OCI-LY1 (cell line): ENCODE results near the gene BTBD6.

Experiments
- H2AFZ ChIP-seq: fragments of 200-600 bp; sonication (generic), shearing (Covaris generic); 2 replicates; pipeline ENCODE4 v1.6.0; 2014; ENCODE audit warnings: antibody characterized with exemption, mild to moderate bottlenecking, low read length
- H3F3A ChIP-seq: fragments of 200-600 bp; sonication (generic), shearing (Covaris generic); 2 replicates; pipeline ENCODE4 v1.6.0; 2014; ENCODE audit warnings: mild to moderate bottlenecking, antibody characterized with exemption, low read length, moderate library complexity; ENCODE audit not compliant: insufficient read depth
- H3K27ac ChIP-seq: fragments of 200-600 bp; sonication (generic); 2 replicates; pipeline ENCODE4 v1.5.1; 2014; ENCODE audit warnings: low read length, mixed run types, mild to moderate bottlenecking, low read depth; ENCODE audit not compliant: poor library complexity, severe bottlenecking
- H3K27me3 ChIP-seq: fragments of 200-600 bp; sonication (generic); 2 replicates; pipeline ENCODE4 v1.6.0; 2014; ENCODE audit warnings: antibody characterized with exemption, mild to moderate bottlenecking, low read length, moderate library complexity; ENCODE audit not compliant: insufficient read depth
- H3K36me3 ChIP-seq: fragments of 200-600 bp; sonication (generic); 2 replicates; pipeline ENCODE4 v1.6.1; 2014; ENCODE audit warnings: mild to moderate bottlenecking, antibody characterized with exemption, low read length, moderate library complexity, mixed read lengths; ENCODE audit not compliant: insufficient read depth
- H3K4me1 ChIP-seq: fragments of 200-600 bp; sonication (generic); 2 replicates; pipeline ENCODE4 v1.5.1; 2014; ENCODE audit warnings: mild to moderate bottlenecking, low read length, moderate library complexity; ENCODE audit not compliant: insufficient read depth, severe bottlenecking
- H3K4me2 ChIP-seq: fragments of 200-600 bp; sonication (generic), shearing (Covaris generic); 2 replicates; pipeline ENCODE4 v1.6.1; 2014; ENCODE audit warnings: low read length
- H3K4me3 ChIP-seq: fragments of 200-600 bp; sonication (generic); 2 replicates; pipeline ENCODE4 v1.5.1; 2014; ENCODE audit warnings: low read length, low read depth, mild to moderate bottlenecking, mixed read lengths; ENCODE audit not compliant: poor library complexity, severe bottlenecking
- H3K79me2 ChIP-seq: fragments of 200-600 bp; shearing (Covaris generic); 2 replicates; pipeline ENCODE4 v1.6.1; 2016; ENCODE audit warnings: mixed run types, low read length, mixed read lengths; ENCODE audit not compliant: insufficient read depth
- H3K9ac ChIP-seq: fragments of 200-600 bp; sonication (generic), shearing (Covaris generic); 2 replicates; pipeline ENCODE4 v1.6.1; 2014; ENCODE audit warnings: mild to moderate bottlenecking, low read length, mixed read lengths
- H3K9me2 ChIP-seq: fragments of 200-600 bp; sonication (generic), shearing (Covaris generic); 2 replicates; pipeline ENCODE4 v1.6.1; 2014; ENCODE audit warnings: low read depth, mild to moderate bottlenecking, low read length, mixed read lengths
- H3K9me3 ChIP-seq: fragments of 200-600 bp; shearing (Covaris generic); 2 replicates; pipeline ENCODE4 v1.6.1; 2014; ENCODE audit warnings: low read length, mixed read lengths
- H4K20me1 ChIP-seq: fragments of 200-600 bp; sonication (generic), shearing (Covaris generic); 2 replicates; pipeline ENCODE4 v1.6.0; 2016; ENCODE audit warnings: mild to moderate bottlenecking, low read length; ENCODE audit not compliant: insufficient read depth
- EZH2 ChIP-seq: fragments of 200-600 bp; sonication (generic), shearing (Covaris generic); IDR thresholded peaks from 2 replicates; pipeline ENCODE4 v1.8.0; 2017; ENCODE audit warnings: borderline replicate concordance, mixed run types, mild to moderate bottlenecking, antibody characterized with exemption, low read length, moderate library complexity, mixed read lengths
- TF ChIP-seq, protein P1 (sequence below): fragments of 200-600 bp; sonication (generic), shearing (Covaris generic); IDR thresholded peaks from 2 replicates; pipeline ENCODE4 v1.5.1; 2017; ENCODE audit warnings: mild to moderate bottlenecking, antibody characterized with exemption, low read length, moderate library complexity, mixed read lengths

BTBD6 gene

GRCh38 chr14:105283028-105283427 lies 34.7 kb downstream of the BTBD6 start:
- H3K27me3 ChIP-seq = peaks cover 4% of the 10 kb centered on the region; the same call in 1 of the 2 replicates
- H3K27ac ChIP-seq = no peak overlapping the region
- no peaks in the 10 kb centered on the region for H3K9me3 ChIP-seq
- no peaks in the 10 kb centered on the region for H3K9me2 ChIP-seq
- H3F3A ChIP-seq = no peaks in the 10 kb centered on the region
- no peaks in the 10 kb centered on the region for H3K79me2 ChIP-seq
- no peaks in the 10 kb centered on the region for H3K4me1 ChIP-seq
- H4K20me1 ChIP-seq = 0 out of 2 replicates have a peak, but pooled peaks cover 7% of the 10 kb centered on the region
- H2AFZ ChIP-seq = no peak overlapping the region
- peaks cover 4% of the 10 kb centered on the region for H3K36me3 ChIP-seq
- H3K4me2 ChIP-seq = no peak overlapping the region
- H3K4me3 ChIP-seq = no peak overlapping the region
- H3K9ac ChIP-seq = no peak overlapping the region
- TF ChIP-seq, protein P1, sequence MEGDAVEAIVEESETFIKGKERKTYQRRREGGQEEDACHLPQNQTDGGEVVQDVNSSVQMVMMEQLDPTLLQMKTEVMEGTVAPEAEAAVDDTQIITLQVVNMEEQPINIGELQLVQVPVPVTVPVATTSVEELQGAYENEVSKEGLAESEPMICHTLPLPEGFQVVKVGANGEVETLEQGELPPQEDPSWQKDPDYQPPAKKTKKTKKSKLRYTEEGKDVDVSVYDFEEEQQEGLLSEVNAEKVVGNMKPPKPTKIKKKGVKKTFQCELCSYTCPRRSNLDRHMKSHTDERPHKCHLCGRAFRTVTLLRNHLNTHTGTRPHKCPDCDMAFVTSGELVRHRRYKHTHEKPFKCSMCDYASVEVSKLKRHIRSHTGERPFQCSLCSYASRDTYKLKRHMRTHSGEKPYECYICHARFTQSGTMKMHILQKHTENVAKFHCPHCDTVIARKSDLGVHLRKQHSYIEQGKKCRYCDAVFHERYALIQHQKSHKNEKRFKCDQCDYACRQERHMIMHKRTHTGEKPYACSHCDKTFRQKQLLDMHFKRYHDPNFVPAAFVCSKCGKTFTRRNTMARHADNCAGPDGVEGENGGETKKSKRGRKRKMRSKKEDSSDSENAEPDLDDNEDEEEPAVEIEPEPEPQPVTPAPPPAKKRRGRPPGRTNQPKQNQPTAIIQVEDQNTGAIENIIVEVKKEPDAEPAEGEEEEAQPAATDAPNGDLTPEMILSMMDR = no peak
- TF ChIP-seq EZH2 = no peak

DNA sequence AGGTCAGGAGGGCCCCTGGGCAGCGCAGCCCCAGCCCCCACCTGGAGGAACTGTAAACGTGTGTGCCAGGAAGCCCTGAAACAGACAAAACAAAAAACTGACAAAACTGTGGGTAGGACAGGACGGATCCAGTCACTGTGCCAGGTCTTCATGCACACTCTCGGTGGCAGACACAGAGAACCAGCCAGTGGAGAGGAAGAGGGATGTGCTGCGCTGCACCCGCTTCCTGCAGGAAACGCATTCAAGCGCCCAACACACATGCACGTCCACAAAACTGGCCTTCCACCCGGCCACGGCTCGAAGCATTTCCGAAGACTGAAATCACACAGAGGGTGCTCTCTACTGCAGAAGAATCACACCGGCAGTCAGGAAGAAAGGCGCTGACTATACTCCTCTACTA lies 35.6 kb downstream of the BTBD6 start:
- no peak overlapping the region for H3K4me3 ChIP-seq
- no peak overlapping the region for H3K4me2 ChIP-seq
- no peak overlapping the region for H2AFZ ChIP-seq
- H4K20me1 ChIP-seq = 0 out of 2 replicates have a peak, but pooled peaks cover 7% of the 10 kb centered on the region
- no peak overlapping the region for H3K9ac ChIP-seq
- TF ChIP-seq EZH2 = no peak
- TF ChIP-seq, protein P1 = no peak
- no peaks in the 10 kb centered on the region for H3K4me1 ChIP-seq
- H3K9me2 ChIP-seq = no peaks in the 10 kb centered on the region
- H3K27me3 ChIP-seq = peaks cover 4% of the 10 kb centered on the region; the same call in 1 of the 2 replicates
- H3K27ac ChIP-seq = no peak overlapping the region
- H3F3A ChIP-seq = no peaks in the 10 kb centered on the region
- H3K9me3 ChIP-seq = no peaks in the 10 kb centered on the region
- no peaks in the 10 kb centered on the region for H3K79me2 ChIP-seq
- peaks cover 4% of the 10 kb centered on the region for H3K36me3 ChIP-seq

DNA sequence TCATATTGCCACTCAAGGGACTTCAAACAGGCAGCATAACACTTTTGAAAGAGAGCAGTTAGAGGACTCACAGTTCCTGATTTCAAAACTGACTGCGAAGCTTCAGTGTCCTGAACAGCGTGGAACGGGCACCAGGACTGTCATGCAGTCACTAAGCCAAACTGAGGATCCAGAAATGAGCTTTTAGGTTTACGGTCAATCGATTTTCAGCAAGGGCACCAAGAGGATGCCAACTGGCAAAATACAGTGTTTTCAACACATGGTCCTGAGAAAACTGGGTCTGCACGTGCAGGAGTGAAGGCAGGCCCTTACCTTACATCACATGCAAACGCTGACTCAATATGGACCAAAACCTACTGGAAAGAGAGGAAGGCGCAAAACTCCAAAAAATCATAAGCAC lies 36.8 kb downstream of the BTBD6 start:
- H2AFZ ChIP-seq = no peak overlapping the region
- no peaks in the 10 kb centered on the region for H3K4me1 ChIP-seq
- no peak overlapping the region for H3K9ac ChIP-seq
- TF ChIP-seq EZH2 = no peak
- TF ChIP-seq, protein P1 = no peak
- H3K36me3 ChIP-seq = peaks cover 4% of the 10 kb centered on the region
- H3K27ac ChIP-seq = no peak overlapping the region
- no peaks in the 10 kb centered on the region for H3K79me2 ChIP-seq
- no peak overlapping the region for H3K4me2 ChIP-seq
- H3K4me3 ChIP-seq = no peak overlapping the region
- peaks cover 4% of the 10 kb centered on the region; the same call in 1 of the 2 replicates for H3K27me3 ChIP-seq
- no peaks in the 10 kb centered on the region for H3K9me3 ChIP-seq
- no peaks in the 10 kb centered on the region for H3K9me2 ChIP-seq
- H3F3A ChIP-seq = no peaks in the 10 kb centered on the region
- H4K20me1 ChIP-seq = 0 out of 2 replicates have a peak, but pooled peaks cover 7% of the 10 kb centered on the region
